PFSK-1 (cell line): ENCODE measurements around the gene INSIG1.

Source experiments
- FOXP2 ChIP-seq: optimal IDR thresholded peaks from 2 replicates; pipeline ENCODE3; 2011; ENCODE audit warnings: borderline replicate concordance, control low read depth, inconsistent platforms; ENCODE audit not compliant: insufficient read depth; ENCODE audit errors: extremely low read length, extremely low read depth
- POLR2AphosphoS5 ChIP-seq: IDR thresholded peaks from 2 replicates; pipeline ENCODE4 v1.6.1; 2012; ENCODE audit warnings: low read depth, mild to moderate bottlenecking, control low read depth, low read length, moderate library complexity
- REST ChIP-seq, 2 experiments: IDR thresholded peaks; 2 replicates each; pipeline versions ENCODE4 v1.6.1 to v1.8.0; 2011 to 2012; ENCODE audit warnings: low read depth in 2 of 2, low read length in 2 of 2, control low read depth in 1 of 2, inconsistent platforms in 1 of 2, mild to moderate bottlenecking in 1 of 2, moderate library complexity in 1 of 2; ENCODE audit not compliant: insufficient read depth in 1 of 2
- SIN3A ChIP-seq: IDR thresholded peaks from 2 replicates; pipeline ENCODE4 v1.6.1; 2012; ENCODE audit warnings: mild to moderate bottlenecking, low read length, moderate library complexity, borderline replicate concordance; ENCODE audit not compliant: insufficient read depth
- TAF1 ChIP-seq: IDR thresholded peaks from 2 replicates; pipeline ENCODE4 v1.6.1; 2012; ENCODE audit warnings: low read length, control low read depth, borderline replicate concordance; ENCODE audit not compliant: insufficient read depth

Gene INSIG1

DNA sequence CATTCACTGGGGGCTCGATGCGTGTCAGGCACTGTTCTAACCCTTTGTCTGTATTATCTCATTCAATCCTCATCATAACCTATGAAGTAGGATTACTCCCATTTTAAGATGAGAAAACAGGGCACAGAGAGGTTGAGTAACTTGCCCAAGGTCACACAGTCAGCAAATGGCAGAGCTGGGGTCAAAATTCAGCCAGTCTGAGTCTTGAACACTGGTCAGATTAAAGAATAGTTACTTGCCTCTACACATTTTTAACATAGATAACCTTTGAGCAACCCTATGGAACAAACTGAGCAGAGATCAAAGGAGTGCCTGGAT is 27.2 kb downstream of the INSIG1 start:
- TF ChIP-seq FOXP2 (no peak), SIN3A (no peak), POLR2AphosphoS5 (no peak), TAF1 (no peak), REST (IDR thresholded peaks at IDR 0.05; ENCODE audit: insufficient read depth in 1 of 2, low read depth in 2 of 2, low read length in 2 of 2) (no peak)

GRCh38 chr7:155326385-155326784 is 28.7 kb downstream of the INSIG1 start:
- TF ChIP-seq REST (IDR thresholded peaks at IDR 0.05; ENCODE audit: insufficient read depth in 1 of 2, low read depth in 2 of 2, low read length in 2 of 2) (no peak), FOXP2 (no peak), TAF1 (no peak)

DNA sequence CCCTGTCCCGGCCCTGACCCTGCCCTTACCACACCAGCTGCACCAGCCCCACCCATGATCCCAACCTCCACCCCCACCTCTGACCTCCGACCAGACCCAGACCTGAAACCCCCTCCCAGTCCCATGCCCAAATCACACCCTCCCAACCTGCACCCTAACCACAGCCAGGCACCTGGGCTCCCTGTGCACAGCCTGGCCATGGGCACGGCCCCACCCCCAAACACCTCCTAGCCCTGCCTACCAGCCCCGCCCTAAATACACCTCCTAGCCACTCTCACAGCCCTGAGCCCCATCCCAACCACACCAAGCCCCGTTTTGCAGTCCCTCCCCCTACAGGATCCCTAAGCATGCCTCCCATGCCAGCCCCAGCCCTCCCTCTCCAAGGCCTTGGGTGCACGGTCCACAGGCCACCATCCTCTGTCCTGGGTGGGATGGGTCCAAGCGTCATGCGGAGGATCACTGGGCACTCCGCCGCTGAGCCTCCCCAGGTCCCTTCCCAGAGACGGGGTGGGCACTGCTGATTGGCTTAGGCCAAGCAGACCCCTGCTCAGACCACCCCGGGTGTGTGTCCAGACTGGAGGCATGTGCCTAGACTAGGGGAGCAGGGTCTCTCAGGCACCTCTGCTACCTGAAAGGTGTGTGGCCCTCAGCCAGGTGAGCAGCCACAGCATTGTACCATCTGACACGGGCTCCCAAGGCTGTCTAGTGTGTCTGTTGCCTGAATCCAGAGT is 30.1 kb downstream of the INSIG1 start:
- TF ChIP-seq REST (IDR thresholded peaks at IDR 0.05; ENCODE audit: insufficient read depth in 1 of 2, low read depth in 2 of 2, low read length in 2 of 2) (no peak), TAF1 (no peak), FOXP2 (no peak), POLR2AphosphoS5 (no peak)

DNA sequence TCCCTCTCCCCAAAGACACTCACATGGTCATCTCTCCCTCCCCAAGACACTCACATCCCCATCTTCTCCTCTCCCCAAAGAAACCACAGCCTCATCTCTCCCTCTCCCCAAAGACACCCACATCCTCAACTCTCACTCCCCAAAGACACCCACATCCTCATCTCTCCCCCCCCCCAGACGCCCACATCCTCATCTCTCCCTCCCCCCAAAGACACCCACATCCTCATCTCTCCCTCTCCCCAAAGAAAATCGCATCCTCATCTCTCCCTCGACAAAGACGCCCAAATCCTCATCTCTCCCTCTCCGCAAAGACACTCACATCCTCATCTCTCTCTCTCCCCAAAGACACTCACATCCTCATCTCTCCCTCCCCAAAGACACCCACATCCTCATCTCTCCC is 31.5 kb downstream of the INSIG1 start:
- TF ChIP-seq SIN3A = no peak
- no peak for TF ChIP-seq FOXP2
- no peak for TF ChIP-seq REST (IDR thresholded peaks at IDR 0.05; ENCODE audit: insufficient read depth in 1 of 2, low read depth in 2 of 2, low read length in 2 of 2)

GRCh38 chr7:155331396-155331795 is 33.7 kb downstream of the INSIG1 start:
- TF ChIP-seq REST (IDR thresholded peaks at IDR 0.05; ENCODE audit: insufficient read depth in 1 of 2, low read depth in 2 of 2, low read length in 2 of 2) = no peak
- no peak for TF ChIP-seq TAF1
- no peak for TF ChIP-seq SIN3A
- no peak for TF ChIP-seq POLR2AphosphoS5
- TF ChIP-seq FOXP2 = no peak
